ENCODE measurements around the gene PKP3.
"Not testable (repeated sequence)": the region's sequence is repeated elsewhere in the genome, so short reads cannot be mapped to it uniquely, and the experiment has no call there.

PKP3 gene

DNA sequence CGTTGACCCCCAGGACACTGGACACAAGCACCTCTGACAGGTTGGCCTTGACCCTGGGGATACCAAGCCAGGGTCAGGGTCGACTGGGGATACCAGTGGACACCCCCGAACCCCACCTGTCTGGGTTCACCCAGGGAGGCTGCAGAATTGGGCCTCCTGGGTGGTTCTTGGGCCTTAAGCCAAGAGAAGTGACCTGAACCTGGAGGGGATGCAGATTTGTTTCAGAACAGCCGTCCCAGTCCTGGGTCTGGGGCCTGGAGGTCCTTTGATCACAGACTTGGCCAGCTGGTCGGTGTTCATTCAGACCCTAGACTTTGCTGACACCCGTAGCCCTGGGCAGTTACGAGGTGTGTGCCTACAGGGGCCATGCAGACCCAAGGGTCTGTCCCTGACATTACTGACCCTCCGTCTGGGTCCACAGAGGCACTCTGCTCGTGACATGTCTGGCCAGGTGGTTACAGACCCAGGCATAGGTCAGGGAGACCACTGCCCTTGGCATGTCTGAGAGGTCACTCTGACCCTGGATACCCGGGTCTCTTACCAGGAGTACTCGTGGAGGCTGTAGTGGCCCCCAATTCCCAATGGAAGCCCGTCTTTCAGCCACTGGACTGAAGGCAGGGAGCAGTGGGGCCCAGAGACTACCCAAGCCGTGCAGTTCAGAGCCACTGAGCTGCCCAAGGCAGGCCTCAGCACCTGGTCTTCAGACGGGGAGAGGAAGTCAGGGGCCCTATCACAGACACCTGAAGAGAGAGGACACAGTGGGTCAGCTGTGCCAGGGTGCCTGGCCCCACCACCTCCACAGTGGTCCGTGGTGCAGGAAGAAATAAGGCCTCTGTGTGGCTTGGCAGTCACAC lies 14.4 kb downstream of the PKP3 start:
- H3K4me1 Mint-ChIP-seq = peaks cover 13% of the 10 kb centered on the region
- no peak for DNase-seq (ENCODE audit: low spot score in 2 of 2)
- no peak overlapping the region for H3K27ac Mint-ChIP-seq (ENCODE audit: low read depth)
- H3K36me3 Mint-ChIP-seq (ENCODE audit: insufficient read depth) = peaks cover 12% of the 10 kb centered on the region
- no peak overlapping the region for H3K4me3 Mint-ChIP-seq
- no peaks in the 10 kb centered on the region for H3K27me3 Mint-ChIP-seq
- no peaks in the 10 kb centered on the region for H3K9me3 Mint-ChIP-seq
- ATAC-seq (replicated peaks; ENCODE audit: extremely low read depth, poor library complexity, severe bottlenecking) = no peak

GRCh38 chr11:409008-409599 lies 15.1 kb downstream of the PKP3 start:
- ATAC-seq (replicated peaks; ENCODE audit: extremely low read depth, poor library complexity, severe bottlenecking) (no peak), DNase-seq (ENCODE audit: low spot score in 2 of 2) (no peak)
- Mint-ChIP-seq H3K9me3 (no peaks in the 10 kb centered on the region), H3K4me3 (no peak overlapping the region), H3K36me3 (ENCODE audit: insufficient read depth) (peaks cover 14% of the 10 kb centered on the region), H3K27ac (ENCODE audit: low read depth) (no peak overlapping the region), H3K27me3 (no peaks in the 10 kb centered on the region), H3K4me1 (peaks cover 16% of the 10 kb centered on the region)

DNA sequence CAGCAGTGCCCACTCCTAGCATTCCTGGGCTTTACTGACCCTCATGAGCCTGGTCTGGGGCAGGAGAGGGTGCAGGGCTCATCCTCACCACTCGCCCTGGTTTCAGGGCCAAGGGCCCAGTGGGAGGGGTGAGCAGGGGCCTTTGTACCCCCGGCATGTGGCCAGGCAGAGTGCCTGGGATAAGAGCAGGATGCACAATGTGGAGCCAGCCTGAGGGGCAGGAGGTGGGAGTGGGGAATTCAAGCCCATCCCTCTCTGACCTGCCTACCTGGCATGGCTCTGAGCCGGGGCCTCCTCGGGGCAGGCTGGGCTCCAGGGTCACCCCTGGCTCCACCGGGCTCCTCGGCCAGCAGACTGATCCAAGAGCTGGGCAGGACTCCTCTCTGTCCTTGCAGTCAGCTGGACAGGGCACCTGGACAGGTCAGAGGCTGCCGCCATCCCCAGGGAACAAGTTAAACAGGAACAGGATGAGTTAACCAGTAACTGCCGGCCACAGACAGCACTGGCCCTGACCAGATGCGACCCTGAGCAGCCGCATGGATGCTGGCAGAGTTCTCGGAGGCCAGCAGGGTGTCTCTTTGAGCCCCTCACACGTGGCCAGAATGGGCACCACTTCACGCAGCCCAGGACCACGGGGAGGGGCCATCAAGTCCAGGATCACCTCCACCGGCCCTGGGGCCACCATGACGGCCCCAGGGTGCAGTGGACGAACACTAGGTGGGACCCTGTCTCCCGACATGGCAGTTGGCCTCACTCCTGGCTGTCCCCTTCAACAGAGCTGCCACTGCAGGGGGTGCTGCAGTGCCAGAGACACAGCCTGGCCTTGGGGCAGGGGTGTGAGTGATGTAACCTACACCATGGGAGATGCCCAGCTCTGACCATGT lies 15.8 kb downstream of the PKP3 start:
- DNase-seq (ENCODE audit: low spot score in 2 of 2) (no peak), ATAC-seq (replicated peaks; ENCODE audit: extremely low read depth, poor library complexity, severe bottlenecking) (no peak)
- Mint-ChIP-seq H3K36me3 (ENCODE audit: insufficient read depth) (peaks cover 20% of the 10 kb centered on the region), H3K9me3 (no peaks in the 10 kb centered on the region), H3K27ac (ENCODE audit: low read depth) (no peak overlapping the region), H3K4me1 (peaks cover 22% of the 10 kb centered on the region), H3K4me3 (no peak overlapping the region), H3K27me3 (no peaks in the 10 kb centered on the region)

GRCh38 chr11:410711-411110 lies 16.7 kb downstream of the PKP3 start:
- H3K27me3 Mint-ChIP-seq; ATAC-seq (replicated peaks; ENCODE audit: extremely low read depth, poor library complexity, severe bottlenecking); DNase-seq (ENCODE audit: low spot score in 2 of 2); H3K4me3 Mint-ChIP-seq; H3K27ac Mint-ChIP-seq (ENCODE audit: low read depth); H3K9me3 Mint-ChIP-seq: not testable (repeated sequence)
- Mint-ChIP-seq H3K36me3 (ENCODE audit: insufficient read depth) (peaks cover 25% of the 10 kb centered on the region), H3K4me1 (peaks cover 14% of the 10 kb centered on the region)

- H3K9me3 Mint-ChIP-seq; ATAC-seq (replicated peaks; ENCODE audit: extremely low read depth, poor library complexity, severe bottlenecking); H3K27me3 Mint-ChIP-seq; H3K27ac Mint-ChIP-seq (ENCODE audit: low read depth); DNase-seq (ENCODE audit: low spot score in 2 of 2); H3K4me3 Mint-ChIP-seq: not testable (repeated sequence)
- Mint-ChIP-seq H3K4me1 (peaks cover 19% of the 10 kb centered on the region), H3K36me3 (ENCODE audit: insufficient read depth) (peaks cover 25% of the 10 kb centered on the region)
Observed at GRCh38 chr11:411520-411919, 17.5 kb downstream of the PKP3 start.

DNA sequence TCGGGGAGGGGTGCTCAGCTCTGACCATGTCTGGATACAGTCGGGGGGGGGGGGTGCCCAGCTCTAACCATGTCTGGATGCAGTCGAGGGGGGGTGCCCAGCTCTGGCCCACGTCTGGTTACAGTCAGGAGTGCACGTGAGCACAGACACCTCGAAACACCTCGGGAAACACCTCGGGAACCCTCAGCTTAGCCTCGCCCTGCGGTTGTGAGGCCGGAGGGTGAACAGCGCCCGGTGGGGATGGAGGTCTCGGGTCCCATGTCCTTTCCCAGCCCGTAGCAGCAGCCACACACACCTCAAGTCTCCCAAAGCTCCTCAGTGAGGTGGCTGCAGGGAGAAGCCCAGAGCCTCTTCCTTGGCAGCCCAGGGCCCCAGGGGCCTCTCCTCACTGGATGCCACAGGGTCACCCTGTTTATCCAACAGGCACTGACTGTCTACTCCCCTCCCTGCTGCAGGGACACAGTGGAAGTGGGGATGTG lies 18.7 kb downstream of the PKP3 start:
- Mint-ChIP-seq H3K36me3 (ENCODE audit: insufficient read depth) (peaks cover 24% of the 10 kb centered on the region), H3K4me1 (peaks cover 19% of the 10 kb centered on the region), H3K4me3 (peak overlapping the region; percentile 92), H3K27ac (ENCODE audit: low read depth) (no peak overlapping the region), H3K9me3 (no peaks in the 10 kb centered on the region), H3K27me3 (no peaks in the 10 kb centered on the region)
- peak in 1 of 2 donors; percentile 7 for DNase-seq (ENCODE audit: low spot score in 2 of 2)
- no peak for ATAC-seq (replicated peaks; ENCODE audit: extremely low read depth, poor library complexity, severe bottlenecking)

DNA sequence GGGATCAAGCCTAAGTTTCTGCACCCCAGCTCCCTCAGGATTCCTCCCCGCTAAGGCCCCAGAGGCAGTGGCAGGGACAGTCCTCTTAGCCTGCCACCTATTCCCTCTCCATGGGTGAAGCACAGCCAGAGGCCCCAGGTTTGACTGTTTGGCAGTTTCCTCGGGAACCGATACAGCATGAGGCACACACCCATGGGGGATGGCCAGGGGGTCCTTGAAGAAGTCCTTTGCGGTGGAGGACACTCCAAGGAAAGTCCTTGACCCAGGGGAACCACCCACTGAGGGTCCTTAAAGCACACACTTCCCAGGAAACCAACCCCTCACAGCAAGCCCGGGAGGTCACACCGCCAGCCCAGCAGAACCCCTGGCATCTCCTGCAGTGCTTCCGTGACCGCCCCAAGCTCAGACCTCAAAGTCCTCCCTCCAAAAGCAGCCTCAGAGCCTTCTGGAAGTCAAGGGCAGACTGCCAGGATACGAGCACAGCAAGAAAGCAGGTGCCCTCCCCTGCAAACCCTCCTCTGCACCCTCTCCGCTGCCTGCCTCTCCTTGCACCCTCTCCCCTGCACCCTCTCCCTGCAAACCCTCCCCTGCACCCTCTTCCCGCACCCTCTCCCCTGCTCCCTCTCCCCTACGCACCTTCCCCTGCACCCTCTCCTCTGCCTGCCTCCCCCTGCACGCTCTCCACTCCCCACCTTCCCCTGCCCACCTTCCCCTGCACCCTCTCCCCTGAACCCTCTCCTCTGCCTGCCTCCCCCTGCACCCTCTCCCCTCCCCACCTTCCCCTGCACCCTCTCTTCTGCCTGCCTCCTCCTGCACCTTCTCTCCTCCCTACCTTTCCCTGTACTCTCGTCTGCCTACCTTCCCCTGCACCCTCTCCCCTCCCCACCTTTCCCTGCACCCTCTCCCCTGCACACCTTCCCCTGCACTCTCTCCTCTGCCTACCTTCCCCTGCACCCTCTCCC lies 19.4 kb downstream of the PKP3 start:
- H3K27ac Mint-ChIP-seq (ENCODE audit: low read depth) = peak overlapping the region; percentile 78
- ATAC-seq (replicated peaks; ENCODE audit: extremely low read depth, poor library complexity, severe bottlenecking) (no peak), DNase-seq (ENCODE audit: low spot score in 2 of 2) (peak in 1 of 2 donors; percentile 13)
- no peaks in the 10 kb centered on the region for H3K9me3 Mint-ChIP-seq
- peaks cover 19% of the 10 kb centered on the region for H3K4me1 Mint-ChIP-seq
- peak overlapping the region; percentile 92 for H3K4me3 Mint-ChIP-seq
- peaks cover 24% of the 10 kb centered on the region for H3K36me3 Mint-ChIP-seq (ENCODE audit: insufficient read depth)
- H3K27me3 Mint-ChIP-seq = no peaks in the 10 kb centered on the region

DNA sequence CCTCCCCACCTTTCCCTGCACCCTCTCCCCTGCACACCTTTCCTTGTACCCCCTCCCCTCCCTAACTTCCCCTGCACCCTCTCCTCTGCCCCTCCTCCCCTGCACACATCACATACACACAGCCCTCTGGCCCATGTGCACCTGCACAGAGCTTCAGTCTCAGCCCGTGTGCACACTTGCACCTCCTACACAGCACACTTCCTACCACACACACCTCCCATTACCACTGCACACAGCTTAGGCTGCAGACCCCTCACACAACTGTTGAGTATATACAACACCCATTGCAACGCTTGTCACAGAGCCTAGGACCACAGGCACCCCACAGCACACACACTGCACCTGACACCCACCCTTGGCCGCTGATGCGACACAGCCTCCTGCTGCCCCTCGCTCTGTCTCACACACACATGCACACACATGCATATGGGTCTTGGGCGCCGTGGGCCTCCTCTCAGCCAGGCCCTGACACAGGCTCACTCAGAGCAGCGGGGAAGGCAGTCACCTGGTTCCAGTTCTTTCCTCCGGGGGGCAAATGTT lies 20.4 kb downstream of the PKP3 start:
- no peak for DNase-seq (ENCODE audit: low spot score in 2 of 2)

DNA sequence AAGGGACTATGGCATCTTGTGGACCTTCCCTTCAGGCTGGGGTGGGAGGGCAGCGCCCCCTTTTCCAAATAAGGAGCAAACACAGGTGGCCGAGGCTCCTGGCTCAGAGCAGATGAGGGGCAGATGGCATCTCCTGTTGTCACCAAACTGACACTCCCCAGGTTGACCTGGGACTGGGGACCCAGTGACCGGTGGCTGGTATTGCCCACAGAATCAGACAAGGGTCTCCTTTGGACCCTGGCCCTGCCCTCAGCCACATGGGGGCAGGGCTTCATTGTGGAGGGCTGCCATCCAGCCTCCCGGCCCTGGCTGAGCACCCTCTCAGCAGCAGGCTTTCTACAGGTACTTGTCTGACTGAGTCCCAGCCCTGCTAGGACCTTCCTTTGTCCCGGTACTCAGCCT lies 21.6 kb downstream of the PKP3 start:
- Mint-ChIP-seq H3K27me3 (no peaks in the 10 kb centered on the region), H3K4me3 (peak overlapping the region; percentile 92), H3K4me1 (peaks cover 19% of the 10 kb centered on the region), H3K36me3 (ENCODE audit: insufficient read depth) (peaks cover 25% of the 10 kb centered on the region), H3K27ac (ENCODE audit: low read depth) (peak overlapping the region; percentile 89), H3K9me3 (no peaks in the 10 kb centered on the region)
- ATAC-seq (replicated peaks; ENCODE audit: extremely low read depth, poor library complexity, severe bottlenecking) (no peak), DNase-seq (ENCODE audit: low spot score in 2 of 2) (no peak)

More for the DNA sequence above, 20.4 kb downstream of the PKP3 start:
- Mint-ChIP-seq H3K9me3 (no peaks in the 10 kb centered on the region), H3K4me1 (peaks cover 19% of the 10 kb centered on the region), H3K36me3 (ENCODE audit: insufficient read depth) (peaks cover 25% of the 10 kb centered on the region), H3K27me3 (no peaks in the 10 kb centered on the region), H3K27ac (ENCODE audit: low read depth) (peak overlapping the region; percentile 89), H3K4me3 (peak overlapping the region; percentile 92)
- ATAC-seq (replicated peaks; ENCODE audit: extremely low read depth, poor library complexity, severe bottlenecking) = peak; percentile 26

GRCh38 chr11:416051-416756 lies 22.2 kb downstream of the PKP3 start:
- DNase-seq (ENCODE audit: low spot score in 2 of 2) (peak in 1 of 2 donors; percentile 11), ATAC-seq (replicated peaks; ENCODE audit: extremely low read depth, poor library complexity, severe bottlenecking) (no peak)
- no peaks in the 10 kb centered on the region for H3K9me3 Mint-ChIP-seq
- H3K27me3 Mint-ChIP-seq = no peaks in the 10 kb centered on the region
- H3K4me3 Mint-ChIP-seq = peak overlapping the region; percentile 92
- peak overlapping the region; percentile 89 for H3K27ac Mint-ChIP-seq (ENCODE audit: low read depth)
- H3K4me1 Mint-ChIP-seq = peaks cover 19% of the 10 kb centered on the region
- peaks cover 25% of the 10 kb centered on the region for H3K36me3 Mint-ChIP-seq (ENCODE audit: insufficient read depth)

All from central memory CD8-positive, alpha-beta T cell (primary cell).